SIG-M5 treated with dmso at 0.1 percent for 504 hours (cell line): ENCODE results near the gene NLGN4X.

ENCODE experiments used
- DNase-seq: peaks from one replicate; lab custom pipeline; 2025; ENCODE audit not compliant: unreplicated experiment; lab: John Stamatoyannopoulos, UW

NLGN4X gene

DNA sequence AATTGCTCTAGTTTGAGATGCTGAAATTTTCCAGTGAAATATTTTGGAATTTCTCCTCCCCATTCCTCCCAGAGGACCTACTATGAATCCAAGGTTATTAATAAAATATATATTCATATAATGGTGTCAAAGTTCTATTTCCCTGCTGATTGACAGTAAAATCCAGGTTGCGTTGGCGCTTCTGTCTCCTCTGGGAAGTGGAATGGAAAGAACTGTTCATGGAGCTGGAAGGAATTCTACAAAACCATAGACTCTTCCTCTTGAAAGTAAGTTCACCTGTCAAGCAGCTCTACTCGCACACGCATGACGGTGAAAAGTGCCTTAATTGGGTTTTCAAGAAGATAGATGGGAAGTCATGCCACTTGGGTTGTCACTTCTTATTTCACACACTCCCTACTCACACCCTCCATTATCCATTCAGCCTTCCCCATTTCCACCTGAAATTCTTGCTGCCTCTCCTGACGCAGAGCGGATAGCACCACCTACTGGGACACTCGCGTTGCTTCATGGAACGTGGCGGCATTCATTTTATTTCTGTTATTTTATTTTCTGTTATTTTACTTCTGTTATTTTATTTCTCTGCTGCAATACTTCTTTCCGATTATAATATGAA lies 351.6 kb downstream of the NLGN4X start:
- no peak for DNase-seq

DNA sequence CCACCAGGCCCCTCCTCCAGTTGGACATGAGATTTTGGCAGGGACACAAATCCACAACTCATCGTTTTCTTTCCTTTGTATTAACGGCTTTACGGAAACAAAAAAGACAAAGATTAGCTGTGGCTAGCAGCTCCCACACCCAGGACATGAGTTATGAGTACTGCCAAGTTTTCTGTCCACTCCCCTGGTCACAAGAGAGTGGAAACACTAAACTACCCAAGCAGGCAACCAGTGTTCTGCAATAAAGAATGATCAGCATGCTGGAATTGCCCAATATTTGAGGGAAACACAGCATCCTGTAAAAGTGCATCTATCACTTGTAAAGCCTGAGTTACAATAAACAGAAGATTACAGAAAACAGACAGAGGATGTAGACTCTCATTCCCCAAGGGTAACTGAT lies 358.4 kb downstream of the NLGN4X start:
- no peak for DNase-seq

DNA sequence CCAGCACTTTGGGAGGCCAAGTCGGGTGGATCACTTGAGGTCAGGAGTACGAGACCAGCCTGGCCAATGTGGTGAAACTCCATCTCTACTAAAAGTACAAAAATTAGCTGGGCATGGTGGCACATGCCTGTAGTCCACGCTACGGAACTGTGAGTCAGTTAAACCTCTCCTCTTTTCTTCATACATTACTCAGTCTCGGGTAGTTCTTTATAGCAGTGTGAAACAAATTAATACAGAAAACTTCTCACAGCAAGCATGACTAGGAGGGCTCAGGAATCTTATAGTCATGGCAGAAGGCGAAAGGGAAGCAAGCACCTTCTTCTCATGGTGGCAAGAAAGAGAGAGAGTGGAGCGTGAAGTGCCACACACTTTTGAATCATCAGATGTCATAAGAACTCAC lies 358.9 kb downstream of the NLGN4X start:
- no peak for DNase-seq

DNA sequence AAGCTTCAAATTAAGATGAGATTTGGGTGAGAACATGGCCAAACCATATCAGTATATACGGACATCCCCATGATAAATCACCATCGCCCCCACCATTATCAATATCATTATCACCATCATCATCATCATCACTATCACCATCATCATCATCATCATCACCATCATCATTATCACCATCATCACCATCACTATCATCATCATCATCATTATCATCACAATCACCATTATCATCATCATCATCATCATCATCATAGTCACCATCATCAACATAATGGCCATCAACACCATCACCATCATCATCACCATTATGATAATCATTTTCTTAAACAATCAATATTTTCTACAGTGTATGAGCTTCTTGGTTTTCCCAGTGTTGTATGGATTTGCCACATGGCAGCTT lies 360.9 kb downstream of the NLGN4X start:
- DNase-seq: no peak

DNA sequence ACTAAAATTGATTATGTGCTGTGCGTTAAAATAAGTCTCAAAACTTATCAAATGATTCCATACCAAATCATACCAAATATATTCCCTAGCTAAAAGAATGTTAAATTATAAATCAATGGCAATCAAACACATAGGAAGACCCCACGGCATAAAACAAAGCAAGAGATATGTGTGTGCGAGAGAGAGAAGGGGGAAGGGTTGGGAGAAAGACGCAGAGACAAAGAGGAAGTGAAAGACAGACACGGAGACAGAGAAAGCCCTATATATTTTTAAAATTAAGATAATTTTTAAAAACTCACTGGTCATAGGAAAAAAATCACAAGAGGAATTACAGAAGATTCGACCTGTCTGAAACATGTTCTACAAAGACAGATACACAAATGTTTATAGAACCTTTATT lies 371.4 kb downstream of the NLGN4X start:
- DNase-seq: no peak

DNA sequence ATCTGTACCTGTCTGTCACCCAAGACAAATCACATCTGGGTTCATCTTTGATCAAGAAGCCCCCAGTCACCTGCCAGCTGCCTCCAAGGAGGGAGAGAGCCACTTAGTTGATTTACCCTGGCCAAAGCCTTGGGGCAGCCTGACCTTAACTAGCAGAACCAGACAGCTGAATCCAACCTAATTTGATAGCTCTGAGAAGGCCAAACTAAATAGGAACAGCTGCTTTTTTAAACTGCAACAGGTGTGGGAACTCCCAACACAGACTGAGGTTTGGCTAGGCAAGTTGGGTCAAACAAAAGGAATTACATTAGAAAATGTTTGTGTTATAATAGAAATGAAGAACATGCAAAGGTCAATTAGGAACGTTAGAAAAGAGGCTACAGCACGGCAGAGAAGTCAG lies 375.7 kb downstream of the NLGN4X start:
- DNase-seq: no peak

DNA sequence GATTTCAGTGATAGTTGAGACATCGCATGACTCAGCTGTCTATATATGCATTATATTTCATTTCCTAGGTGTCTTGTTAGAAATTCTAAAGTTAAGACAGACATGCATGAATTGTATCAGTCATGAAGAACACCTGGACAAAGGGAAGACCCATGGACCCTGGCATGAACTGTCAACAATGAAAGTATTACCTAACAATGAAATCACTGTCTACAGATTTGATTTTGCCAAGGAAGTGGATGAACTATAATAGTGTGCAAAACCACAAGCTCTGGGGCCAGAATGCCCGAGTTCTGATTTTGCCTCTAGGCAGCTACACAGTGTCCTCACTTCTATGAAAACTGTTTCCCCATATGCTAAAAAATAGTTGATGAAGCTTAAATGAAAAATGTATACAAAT lies 386.1 kb downstream of the NLGN4X start:
- DNase-seq: no peak
